ENCODE measurements around the gene WWC2.
"Not testable (repeated sequence)": the region's sequence is repeated elsewhere in the genome, so short reads cannot be mapped to it uniquely, and the experiment has no call there.

Gene WWC2

GRCh38 chr4:183099537-183100297 lies 660 bp downstream of the WWC2 start:
- peak; percentile 83 for DNase-seq

- no peak for DNase-seq
Measured at GRCh38 chr4:183100298-183100599, 1.2 kb downstream of the WWC2 start.

DNA sequence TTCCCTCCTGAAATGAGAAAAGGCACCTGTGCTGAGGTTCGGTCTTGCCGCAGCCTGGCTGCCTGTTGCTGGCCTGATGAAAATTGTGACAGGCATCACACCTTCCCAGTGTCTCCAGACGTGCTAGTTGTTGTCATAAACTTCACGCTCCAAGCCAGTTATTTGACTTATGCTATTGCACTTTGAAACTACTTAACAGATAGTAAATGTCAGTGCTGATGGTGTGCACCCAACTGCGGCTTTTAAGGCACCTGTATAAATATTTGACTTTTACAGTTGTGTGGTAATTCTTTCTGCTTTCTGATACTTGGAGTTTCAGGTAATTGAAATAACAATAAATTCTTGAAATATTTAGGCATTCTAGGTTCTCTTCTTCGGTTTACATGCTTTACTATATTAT lies 1.8 kb downstream of the WWC2 start:
- DNase-seq = no peak

DNA sequence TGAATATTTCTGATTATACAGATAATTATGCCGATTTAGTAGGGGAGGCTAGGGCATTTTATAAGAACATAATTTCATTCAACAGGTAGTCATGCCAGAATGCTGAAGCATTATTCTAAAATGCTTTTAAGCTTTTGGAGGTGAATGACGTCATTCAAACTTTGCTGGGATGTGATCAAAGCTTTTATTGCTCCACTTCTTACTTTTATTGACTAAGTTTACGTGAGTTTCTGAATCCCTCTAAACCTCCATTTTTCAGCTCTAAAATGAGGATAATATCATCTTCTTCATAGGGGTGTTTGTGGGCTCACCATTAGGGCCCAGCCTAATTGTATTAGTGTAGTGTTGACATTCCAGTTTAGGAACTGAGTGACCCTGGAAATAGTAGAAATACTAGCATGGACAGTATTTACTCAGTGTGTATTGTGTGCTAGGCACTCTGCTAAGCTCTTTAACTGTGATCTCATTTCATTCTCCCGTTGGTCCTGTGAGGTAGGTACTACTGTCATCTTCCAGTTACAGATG lies 3.0 kb downstream of the WWC2 start:
- no peak for DNase-seq

DNA sequence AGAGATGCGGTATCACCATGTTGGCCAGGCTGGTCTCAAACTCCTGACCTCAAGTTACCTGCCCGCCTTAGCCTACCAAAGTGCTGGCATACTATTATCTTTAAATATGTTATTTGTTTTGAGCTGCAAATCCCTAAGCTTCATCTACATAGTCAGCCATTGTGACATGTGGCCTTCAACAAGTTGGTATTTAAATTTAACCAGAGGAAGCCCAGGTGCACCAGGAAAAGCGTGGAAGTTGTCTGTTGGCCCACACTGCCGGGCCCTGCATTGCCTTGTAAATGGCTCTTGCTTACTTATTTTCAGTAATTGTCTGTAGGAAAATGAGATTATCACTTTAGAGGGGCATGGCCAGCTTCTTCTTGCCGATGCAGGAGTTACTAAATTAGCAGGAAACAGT lies 6.0 kb downstream of the WWC2 start:
- no peak for DNase-seq

DNA sequence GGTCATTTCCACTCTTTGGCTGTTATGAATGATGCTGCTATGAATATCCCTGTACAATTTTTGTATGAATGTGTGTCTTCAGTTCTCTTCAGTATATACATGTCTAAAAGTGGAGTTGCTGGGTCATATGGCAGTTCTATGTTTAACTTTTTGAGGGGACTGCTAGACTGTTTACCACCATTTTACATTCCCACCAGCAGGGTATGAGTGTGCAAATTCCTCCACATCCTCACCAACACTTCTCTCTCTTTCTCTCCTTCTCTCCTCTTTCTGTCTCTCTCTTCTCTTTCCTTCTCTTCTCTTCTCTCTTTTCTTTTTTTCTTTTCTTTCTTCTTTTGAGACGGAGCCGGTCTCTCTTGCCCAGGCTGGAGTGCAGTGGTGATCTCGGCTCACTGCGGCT lies 7.8 kb downstream of the WWC2 start:
- DNase-seq = no peak

DNA sequence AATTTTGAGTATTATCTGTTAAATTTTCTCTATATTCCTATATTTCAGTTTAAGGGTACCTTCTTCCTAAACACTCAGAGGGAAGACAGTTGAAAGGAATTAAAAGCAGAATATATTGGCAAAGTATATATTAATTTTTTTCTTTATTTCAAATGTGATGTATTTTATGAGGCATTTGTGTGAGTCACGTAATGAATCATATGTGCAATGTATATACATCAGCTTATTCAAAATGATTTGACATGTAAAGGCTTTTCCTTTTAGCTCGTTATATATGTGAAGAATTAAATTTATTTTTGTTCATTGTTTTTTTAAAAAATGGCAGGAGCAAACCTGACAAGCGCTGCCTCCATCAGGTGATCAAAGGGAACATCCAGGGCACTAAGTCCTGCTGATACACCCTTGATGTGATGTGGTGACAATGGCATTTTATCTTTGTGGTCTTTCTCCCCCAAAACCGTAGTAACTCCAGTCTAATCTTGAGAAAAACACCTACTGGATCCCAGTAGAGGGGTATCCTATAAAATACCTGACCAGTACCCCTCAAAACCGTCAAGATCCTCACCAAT lies 8.9 kb downstream of the WWC2 start:
- no peak for DNase-seq

- no peak for DNase-seq
Measured at GRCh38 chr4:183110244-183110643, 11.2 kb downstream of the WWC2 start.

- no peak for DNase-seq
Measured at GRCh38 chr4:183111452-183111885, 12.4 kb downstream of the WWC2 start.

DNA sequence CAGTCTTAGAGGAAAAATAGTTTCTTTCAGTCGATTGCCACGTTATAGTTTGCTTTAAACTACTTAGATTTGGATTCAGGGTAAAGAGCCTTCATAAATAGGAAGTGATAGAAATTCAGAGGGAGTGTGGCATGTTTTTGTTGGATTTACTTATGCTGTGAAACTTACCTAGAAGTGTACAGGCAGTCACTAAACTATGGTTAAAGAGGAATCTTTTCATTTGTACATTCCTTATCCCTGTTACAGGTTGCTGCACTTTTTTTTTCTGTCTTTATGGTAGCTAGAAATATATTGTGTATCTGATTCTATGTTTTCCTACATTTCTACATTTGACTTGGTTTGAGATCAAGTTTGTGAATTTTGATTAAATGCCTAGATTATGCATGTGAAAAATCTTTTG lies 19.1 kb downstream of the WWC2 start:
- no peak for DNase-seq

GRCh38 chr4:183118585-183118984 lies 19.5 kb downstream of the WWC2 start:
- DNase-seq = peak; percentile 33

DNA sequence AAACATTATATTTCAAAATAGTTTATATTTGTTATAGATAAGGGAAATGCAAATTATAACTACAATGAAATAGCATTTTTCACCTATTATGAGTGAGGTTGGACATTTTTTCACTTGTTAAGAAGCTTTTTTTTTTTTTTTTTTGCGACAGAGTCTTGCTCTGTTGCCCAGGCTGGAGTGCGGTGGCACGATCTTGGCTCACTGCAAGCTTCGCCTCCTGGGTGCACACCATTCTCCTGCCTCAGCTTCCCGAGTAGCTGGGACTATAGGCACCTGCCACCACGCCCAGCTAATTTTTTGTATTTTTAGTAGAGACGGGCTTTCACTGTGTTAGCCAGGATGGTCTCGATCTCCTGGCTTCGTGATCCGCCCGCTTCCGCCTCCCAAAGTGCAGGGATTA lies 22.6 kb downstream of the WWC2 start:
- not testable (repeated sequence) for DNase-seq

GRCh38 chr4:183124228-183124627 lies 25.2 kb downstream of the WWC2 start:
- no peak for DNase-seq

GRCh38 chr4:183124865-183125264 lies 25.8 kb downstream of the WWC2 start:
- DNase-seq = no peak

GRCh38 chr4:183129125-183129524 lies 30.1 kb downstream of the WWC2 start:
- DNase-seq = no peak

DNA sequence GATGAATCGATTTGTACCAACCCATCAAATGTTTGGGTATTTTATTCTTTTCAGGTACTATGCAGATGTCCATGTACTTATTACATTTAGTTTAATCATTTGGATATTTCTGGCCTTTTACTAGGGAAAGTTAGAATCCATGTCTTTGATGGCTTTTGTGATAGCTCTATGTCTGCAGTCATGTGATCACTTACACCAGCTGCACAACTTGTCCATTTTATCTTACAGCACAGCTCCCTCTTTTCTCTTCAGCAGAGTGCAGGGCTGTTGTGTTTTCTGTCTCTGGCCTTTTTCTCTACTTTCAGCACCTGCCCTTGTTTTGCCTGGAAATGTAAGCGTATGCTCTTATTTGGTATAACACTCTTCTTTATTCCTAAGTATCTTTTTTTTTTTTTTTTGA lies 30.6 kb downstream of the WWC2 start:
- DNase-seq = no peak

- no peak for DNase-seq
Measured at GRCh38 chr4:183130328-183131155, 31.5 kb downstream of the WWC2 start.

DNA sequence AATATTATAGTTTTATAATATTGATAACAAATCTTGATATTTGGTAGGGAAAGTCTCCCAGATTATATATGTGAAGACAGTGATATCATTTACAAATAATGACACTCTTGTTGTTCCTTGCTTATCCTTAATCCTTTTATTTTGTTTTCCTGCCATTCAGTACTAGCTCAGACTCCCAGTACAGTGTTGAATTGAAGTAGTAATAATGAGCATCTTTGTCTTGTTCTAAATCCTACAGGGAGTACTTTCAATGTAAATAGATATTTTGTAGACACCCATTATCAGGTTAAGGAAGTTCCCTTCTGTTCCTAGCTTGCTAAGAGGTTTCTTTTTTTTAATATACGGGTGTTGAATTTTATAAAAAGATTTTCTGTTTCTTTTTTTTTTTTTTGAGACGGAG lies 33.0 kb downstream of the WWC2 start:
- DNase-seq = no peak

- DNase-seq = no peak
Measured at GRCh38 chr4:183132865-183133264, 33.8 kb downstream of the WWC2 start.

DNA sequence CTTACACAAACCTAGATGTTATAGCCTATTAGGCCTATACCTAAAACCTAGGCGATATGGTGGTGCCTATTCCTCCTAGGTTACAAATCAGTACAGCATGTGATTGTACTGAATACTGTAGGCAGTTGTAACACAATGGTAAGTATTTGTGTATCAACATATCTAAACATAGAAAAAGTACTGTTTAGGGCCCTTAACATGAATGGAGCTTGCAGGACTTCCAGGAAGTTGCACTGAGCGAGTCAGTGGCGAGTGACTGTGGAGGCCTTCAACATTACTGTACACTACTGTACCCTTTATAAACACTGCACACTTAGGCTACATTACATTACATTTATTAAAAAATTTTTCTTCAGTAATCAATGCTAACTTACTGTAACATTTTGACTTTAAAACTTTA lies 37.8 kb downstream of the WWC2 start:
- no peak for DNase-seq

- DNase-seq = no peak
Measured at GRCh38 chr4:183139058-183139750, 40.1 kb downstream of the WWC2 start.

GRCh38 chr4:183139972-183140570 lies 41.0 kb downstream of the WWC2 start:
- DNase-seq = no peak

Data from right kidney (tissue), 1 donor.